ENCODE measurements around the gene OR11A1. TPM values are rescaled to one million over a fixed set of nuclear protein-coding genes. Genes with fewer than 3 reads are reported as not detected.

OR11A1 gene
- total and polyA plus RNA-seq, 4 donors, result not detected

- H3K4me3 ChIP-seq (ENCODE audit: low read depth in 1 of 3, low read length in 3 of 3), result no peak overlapping the region
- H3K27me3 ChIP-seq (ENCODE audit: control insufficient read depth in 4 of 4, insufficient read depth in 4 of 4, low read length in 3 of 4), result no peaks in the 10 kb centered on the region
- DNase-seq (ENCODE audit: low spot score), result no peak
- H3K36me3 ChIP-seq (ENCODE audit: control insufficient read depth in 4 of 4, insufficient read depth in 3 of 4, low read depth in 1 of 4, low read length in 3 of 4), result peaks cover 0 to 1% (median 0%) of the 10 kb centered on the region in 4 donors
- H3K9me3 ChIP-seq (ENCODE audit: control insufficient read depth in 4 of 4, low read length in 3 of 4), result no peaks in the 10 kb centered on the region
- no peaks in the 10 kb centered on the region for H3K4me1 ChIP-seq (ENCODE audit: control insufficient read depth in 4 of 4, insufficient read depth in 4 of 4, low read length in 3 of 4)
- no peak overlapping the region for H3K27ac ChIP-seq (ENCODE audit: low read depth in 1 of 2, low read length in 2 of 2)
- H3K9ac ChIP-seq (ENCODE audit: low read depth in 1 of 2, low read length in 2 of 2), result no peak overlapping the region
- WGBS, result 82% methylated on average over 4 of the region's 4 CpGs
- TF ChIP-seq SP1 (IDR thresholded peaks at IDR 0.05), result no peak
- TF ChIP-seq YY1 (IDR thresholded peaks at IDR 0.05), result no peak
- no peak for TF ChIP-seq FOXA1 (IDR thresholded peaks at IDR 0.05)
- no peak for TF ChIP-seq FOXA2 (IDR thresholded peaks at IDR 0.05)
- TF ChIP-seq EGR1 (IDR thresholded peaks at IDR 0.05; ENCODE audit: low read depth in 2 of 2), result no peak
- no peak for TF ChIP-seq HNF4G (IDR thresholded peaks at IDR 0.05)
- no peak for TF ChIP-seq TAF1 (conservative IDR thresholded peaks at IDR 0.05)
- TF ChIP-seq NR2F2 (IDR thresholded peaks at IDR 0.05), result no peak
- TF ChIP-seq JUND (IDR thresholded peaks at IDR 0.05), result no peak
Measured at GRCh38 chr6:29495571-29495970, 38.7 kb upstream of the OR11A1 start.

GRCh38 chr6:29494131-29494530 is 37.3 kb upstream of the OR11A1 start:
- H3K36me3 ChIP-seq (ENCODE audit: control insufficient read depth in 4 of 4, insufficient read depth in 3 of 4, low read depth in 1 of 4, low read length in 3 of 4), result no peaks in the 10 kb centered on the region
- no peak overlapping the region for H3K27ac ChIP-seq (ENCODE audit: low read depth in 1 of 2, low read length in 2 of 2)
- H3K4me1 ChIP-seq (ENCODE audit: control insufficient read depth in 4 of 4, insufficient read depth in 4 of 4, low read length in 3 of 4), result no peaks in the 10 kb centered on the region
- 85% methylated on average over 2 of the region's 2 CpGs for WGBS
- no peaks in the 10 kb centered on the region for H3K27me3 ChIP-seq (ENCODE audit: control insufficient read depth in 4 of 4, insufficient read depth in 4 of 4, low read length in 3 of 4)
- no peaks in the 10 kb centered on the region for H3K9me3 ChIP-seq (ENCODE audit: control insufficient read depth in 4 of 4, low read length in 3 of 4)
- TF ChIP-seq REST (IDR thresholded peaks at IDR 0.05), result no peak
- TF ChIP-seq HNF4A (conservative IDR thresholded peaks at IDR 0.05), result no peak
- no peak for TF ChIP-seq HNF4G (IDR thresholded peaks at IDR 0.05)
- TF ChIP-seq RXRA (IDR thresholded peaks at IDR 0.05), result no peak
- no peak for TF ChIP-seq FOXA2 (IDR thresholded peaks at IDR 0.05)
- H3K4me3 ChIP-seq (ENCODE audit: low read depth in 1 of 3, low read length in 3 of 3), result no peak overlapping the region
- H3K9ac ChIP-seq (ENCODE audit: low read depth in 1 of 2, low read length in 2 of 2), result no peak overlapping the region
- DNase-seq (ENCODE audit: low spot score), result peak; percentile 12

- Histone ChIP-seq H3K9ac (ENCODE audit: low read depth in 1 of 2, low read length in 2 of 2) (no peak overlapping the region), H3K9me3 (ENCODE audit: control insufficient read depth in 4 of 4, low read length in 3 of 4) (no peaks in the 10 kb centered on the region), H3K27ac (ENCODE audit: low read depth in 1 of 2, low read length in 2 of 2) (no peak overlapping the region), H3K4me3 (ENCODE audit: low read depth in 1 of 3, low read length in 3 of 3) (no peak overlapping the region), H3K4me1 (ENCODE audit: control insufficient read depth in 4 of 4, insufficient read depth in 4 of 4, low read length in 3 of 4) (no peaks in the 10 kb centered on the region), H3K27me3 (ENCODE audit: control insufficient read depth in 4 of 4, insufficient read depth in 4 of 4, low read length in 3 of 4) (no peaks in the 10 kb centered on the region), H3K36me3 (ENCODE audit: control insufficient read depth in 4 of 4, insufficient read depth in 3 of 4, low read depth in 1 of 4, low read length in 3 of 4) (no peaks in the 10 kb centered on the region)
- DNase-seq (ENCODE audit: low spot score), result peak; percentile 23
- 49% methylated on average over 2 of the region's 2 CpGs for WGBS
- TF ChIP-seq EGR1 (IDR thresholded peaks at IDR 0.05; ENCODE audit: low read depth in 2 of 2), result no peak
- no peak for TF ChIP-seq GABPA (IDR thresholded peaks at IDR 0.05 in 1 of 2, conservative IDR thresholded peaks at IDR 0.05 in 1 of 2)
- TF ChIP-seq ATF3 (IDR thresholded peaks at IDR 0.05), result no peak
- TF ChIP-seq FOXA1 (IDR thresholded peaks at IDR 0.05), result no peak
- TF ChIP-seq MAX (IDR thresholded peaks at IDR 0.05), result no peak
- no peak for TF ChIP-seq HNF4G (IDR thresholded peaks at IDR 0.05)
- TF ChIP-seq TAF1 (conservative IDR thresholded peaks at IDR 0.05), result no peak
- TF ChIP-seq HNF4A (conservative IDR thresholded peaks at IDR 0.05), result no peak
- TF ChIP-seq RAD21 (IDR thresholded peaks at IDR 0.05), result no peak
- TF ChIP-seq JUND (IDR thresholded peaks at IDR 0.05), result no peak
- no peak for TF ChIP-seq RXRA (IDR thresholded peaks at IDR 0.05)
- TF ChIP-seq YY1 (IDR thresholded peaks at IDR 0.05), result no peak
- TF ChIP-seq FOXA2 (IDR thresholded peaks at IDR 0.05), result no peak
- no peak for TF ChIP-seq REST (IDR thresholded peaks at IDR 0.05)
- TF ChIP-seq NR2F2 (IDR thresholded peaks at IDR 0.05), result no peak
- no peak for TF ChIP-seq ZBTB33 (IDR thresholded peaks at IDR 0.05)
- no peak for TF ChIP-seq SP1 (IDR thresholded peaks at IDR 0.05)
Measured at GRCh38 chr6:29493261-29493660, 36.4 kb upstream of the OR11A1 start.

Measured in liver (tissue), 9 donors.